ENCODE data around the gene C2orf68. TPM values are rescaled to one million over a fixed set of nuclear protein-coding genes. Genes with fewer than 3 reads are reported as not detected.
A peak's percentile ranks its signal among the peaks of the same experiment; 100 is the strongest.

C2orf68 gene
- total and polyA plus RNA-seq, 2 of the 13 experiments (the other 11 are each of a cell fraction or from before 2014, with no cell fraction given) = 47.1 to 77.4 TPM

DNA sequence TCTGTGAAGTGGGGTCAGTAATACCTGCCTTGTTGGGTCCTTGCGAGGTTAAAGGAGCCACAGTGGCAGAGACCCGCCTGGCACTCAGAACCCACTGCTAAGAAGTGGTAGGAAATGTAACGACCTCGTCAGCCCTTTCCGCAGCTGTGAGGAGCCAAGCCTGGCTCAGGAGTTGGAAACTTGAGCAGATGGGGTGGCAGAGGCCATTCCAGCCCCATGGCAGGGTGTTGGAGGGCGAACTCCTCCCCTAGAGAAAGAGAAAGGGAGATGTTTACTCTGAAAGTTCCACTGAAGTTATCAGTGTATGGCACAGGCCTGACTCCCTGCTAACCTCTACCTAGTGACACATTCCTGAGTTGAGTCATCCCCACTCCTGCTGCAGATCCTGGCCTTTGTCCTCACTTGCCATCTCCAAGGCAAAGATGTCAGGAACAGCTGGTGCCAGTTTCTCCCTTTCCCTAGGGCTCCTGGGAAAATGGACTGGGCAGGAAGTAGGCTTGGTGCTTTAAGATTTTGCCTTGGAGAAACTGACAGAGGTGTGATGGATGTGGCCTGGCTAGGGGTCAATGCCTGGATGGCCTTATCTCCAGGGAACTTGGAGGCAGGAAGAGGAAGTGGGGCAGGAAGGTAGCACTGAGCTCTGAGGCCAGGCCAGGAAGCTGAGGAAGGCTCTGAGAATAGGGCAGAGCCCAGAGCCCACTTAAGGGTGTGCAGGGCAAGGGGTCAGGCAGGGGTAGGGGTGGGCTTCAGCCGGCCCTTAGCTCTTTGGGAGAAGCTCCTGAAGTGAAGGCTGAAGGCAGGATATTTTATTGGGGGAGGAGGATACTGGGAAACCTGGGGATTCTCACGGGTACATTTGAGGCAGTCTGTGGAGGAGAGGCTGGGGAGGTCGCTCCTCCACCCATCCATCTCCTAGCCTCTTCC, 26.7 kb downstream of the C2orf68 start (continued):
- TF ChIP-seq, protein P1, sequence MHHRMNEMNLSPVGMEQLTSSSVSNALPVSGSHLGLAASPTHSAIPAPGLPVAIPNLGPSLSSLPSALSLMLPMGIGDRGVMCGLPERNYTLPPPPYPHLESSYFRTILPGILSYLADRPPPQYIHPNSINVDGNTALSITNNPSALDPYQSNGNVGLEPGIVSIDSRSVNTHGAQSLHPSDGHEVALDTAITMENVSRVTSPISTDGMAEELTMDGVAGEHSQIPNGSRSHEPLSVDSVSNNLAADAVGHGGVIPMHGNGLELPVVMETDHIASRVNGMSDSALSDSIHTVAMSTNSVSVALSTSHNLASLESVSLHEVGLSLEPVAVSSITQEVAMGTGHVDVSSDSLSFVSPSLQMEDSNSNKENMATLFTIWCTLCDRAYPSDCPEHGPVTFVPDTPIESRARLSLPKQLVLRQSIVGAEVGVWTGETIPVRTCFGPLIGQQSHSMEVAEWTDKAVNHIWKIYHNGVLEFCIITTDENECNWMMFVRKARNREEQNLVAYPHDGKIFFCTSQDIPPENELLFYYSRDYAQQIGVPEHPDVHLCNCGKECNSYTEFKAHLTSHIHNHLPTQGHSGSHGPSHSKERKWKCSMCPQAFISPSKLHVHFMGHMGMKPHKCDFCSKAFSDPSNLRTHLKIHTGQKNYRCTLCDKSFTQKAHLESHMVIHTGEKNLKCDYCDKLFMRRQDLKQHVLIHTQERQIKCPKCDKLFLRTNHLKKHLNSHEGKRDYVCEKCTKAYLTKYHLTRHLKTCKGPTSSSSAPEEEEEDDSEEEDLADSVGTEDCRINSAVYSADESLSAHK (CRISPR knock-in tag; IDR thresholded peaks at IDR 0.05; ENCODE audit: borderline replicate concordance) = no peak; the same call in 1 of the 2 replicates
- TF ChIP-seq ZNF326 (CRISPR knock-in tag; IDR thresholded peaks at IDR 0.05; ENCODE audit: borderline replicate concordance) (peak; percentile 20; the same call in 1 of the 2 replicates), KMT2B (CRISPR knock-in tag; IDR thresholded peaks at IDR 0.05) (peak; percentile 49; the same call in 1 of the 2 replicates), ZNF703 (CRISPR knock-in tag; IDR thresholded peaks at IDR 0.05; ENCODE audit: borderline replicate concordance) (peak; percentile 90; the same call in 1 of the 2 replicates), ZNF883 (CRISPR knock-in tag; IDR thresholded peaks at IDR 0.05; ENCODE audit: not compliant biosample characterization) (no peak), HDAC1 (CRISPR knock-in tag; IDR thresholded peaks at IDR 0.05) (peak; percentile 96), ZNF510 (CRISPR knock-in tag; IDR thresholded peaks at IDR 0.05; ENCODE audit: low read depth) (peak; percentile 93; the same call in 1 of the 2 replicates), NFATC3 (CRISPR knock-in tag; IDR thresholded peaks at IDR 0.05) (no peak), ZNF891 (CRISPR knock-in tag; IDR thresholded peaks at IDR 0.05) (peak; percentile 28; the same call in 1 of the 2 replicates), MED13 (CRISPR knock-in tag; IDR thresholded peaks at IDR 0.05) (peak; percentile 50; the same call in 1 of the 2 replicates), KLF9 (CRISPR knock-in tag; IDR thresholded peaks at IDR 0.05; ENCODE audit: low read depth) (peak; percentile 7; the same call in 1 of the 2 replicates), NFKBIZ (CRISPR knock-in tag; IDR thresholded peaks at IDR 0.05) (peak; percentile 61; the same call in 1 of the 2 replicates), ZZZ3 (CRISPR knock-in tag; IDR thresholded peaks at IDR 0.05; ENCODE audit: borderline replicate concordance) (0 out of 2 replicates have a peak, but pooled peaks have one; percentile 90), TCF7 (IDR thresholded peaks at IDR 0.05; ENCODE audit: low read depth) (peak; percentile 59), GABPA (IDR thresholded peaks at IDR 0.05; ENCODE audit: low read depth, low read length) (peak; percentile 40; the same call in 1 of the 2 replicates), GABPA (CRISPR knock-in tag; IDR thresholded peaks at IDR 0.05; ENCODE audit: low read depth) (peak; percentile 77; the same call in 1 of the 2 replicates), POLR2AphosphoS2 (IDR thresholded peaks at IDR 0.05; ENCODE audit: low read depth, low read length) (peak; percentile 88), TCF7L2 (IDR thresholded peaks at IDR 0.05; ENCODE audit: low read depth, low read length) (no peak), EED (CRISPR knock-in tag; IDR thresholded peaks at IDR 0.05) (peak; percentile 19; the same call in 1 of the 2 replicates), ZNF232 (CRISPR knock-in tag; IDR thresholded peaks at IDR 0.05; ENCODE audit: borderline replicate concordance) (peak; percentile 78), TGIF2 (CRISPR knock-in tag; IDR thresholded peaks at IDR 0.05) (peak; percentile 96), MEIS2 (CRISPR knock-in tag; IDR thresholded peaks at IDR 0.05) (no peak), PHF5A (CRISPR knock-in tag; IDR thresholded peaks at IDR 0.05; ENCODE audit: low read depth, unreplicated experiment) (no peak), FOXA3 (CRISPR knock-in tag; IDR thresholded peaks at IDR 0.05) (peak; percentile 91), NFYC (CRISPR knock-in tag; IDR thresholded peaks at IDR 0.05) (no peak; the same call in 1 of the 2 replicates)
- TF ChIP-seq, protein P2, sequence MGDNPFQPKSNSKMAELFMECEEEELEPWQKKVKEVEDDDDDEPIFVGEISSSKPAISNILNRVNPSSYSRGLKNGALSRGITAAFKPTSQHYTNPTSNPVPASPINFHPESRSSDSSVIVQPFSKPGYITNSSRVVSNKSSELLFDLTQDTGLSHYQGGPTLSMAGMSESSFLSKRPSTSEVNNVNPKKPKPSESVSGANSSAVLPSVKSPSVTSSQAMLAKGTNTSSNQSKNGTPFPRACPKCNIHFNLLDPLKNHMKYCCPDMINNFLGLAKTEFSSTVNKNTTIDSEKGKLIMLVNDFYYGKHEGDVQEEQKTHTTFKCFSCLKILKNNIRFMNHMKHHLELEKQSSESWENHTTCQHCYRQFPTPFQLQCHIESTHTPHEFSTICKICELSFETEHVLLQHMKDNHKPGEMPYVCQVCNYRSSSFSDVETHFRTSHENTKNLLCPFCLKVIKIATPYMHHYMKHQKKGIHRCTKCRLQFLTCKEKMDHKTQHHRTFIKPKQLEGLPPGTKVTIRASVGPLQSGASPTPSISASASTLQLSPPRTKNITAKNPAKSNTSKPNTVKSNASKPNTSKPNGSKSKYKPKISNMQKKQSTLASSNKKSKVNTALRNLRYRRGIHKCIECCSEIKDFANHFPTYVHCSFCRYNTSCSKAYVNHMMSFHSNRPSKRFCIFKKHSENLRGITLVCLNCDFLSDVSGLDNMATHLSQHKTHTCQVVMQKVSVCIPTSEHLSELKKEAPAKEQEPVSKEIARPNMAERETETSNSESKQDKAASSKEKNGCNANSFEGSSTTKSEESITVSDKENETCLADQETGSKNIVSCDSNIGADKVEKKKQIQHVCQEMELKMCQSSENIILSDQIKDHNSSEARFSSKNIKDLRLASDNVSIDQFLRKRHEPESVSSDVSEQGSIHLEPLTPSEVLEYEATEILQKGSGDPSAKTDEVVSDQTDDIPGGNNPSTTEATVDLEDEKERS (CRISPR knock-in tag; IDR thresholded peaks at IDR 0.05) = peak; percentile 76
